Measurements from ENCODE around the gene GPBP1. TPM values are rescaled to one million over a fixed set of nuclear protein-coding genes. Genes with fewer than 3 reads are reported as not detected.

GPBP1 gene
- polyA plus RNA-seq, 4 donors, result 143 to 156 (median 155) TPM

- DNase-seq (ENCODE audit: low read depth in 4 of 4, low spot score in 3 of 4), result no peak
Measured at GRCh38 chr5:57207007-57207653, 33.3 kb downstream of the GPBP1 start.

GRCh38 chr5:57207681-57208080 lies 33.8 kb downstream of the GPBP1 start:
- DNase-seq (ENCODE audit: low read depth in 4 of 4, low spot score in 3 of 4), result no peak

GRCh38 chr5:57209316-57210040 lies 35.6 kb downstream of the GPBP1 start:
- no peak for DNase-seq (ENCODE audit: low read depth in 4 of 4, low spot score in 3 of 4)

- DNase-seq (ENCODE audit: low read depth in 4 of 4, low spot score in 3 of 4), result no peak
Measured at GRCh38 chr5:57210633-57211032, 36.8 kb downstream of the GPBP1 start.

GRCh38 chr5:57211039-57211438 lies 37.2 kb downstream of the GPBP1 start:
- no peak for DNase-seq (ENCODE audit: low read depth in 4 of 4, low spot score in 3 of 4)

GRCh38 chr5:57215629-57216195 lies 41.9 kb downstream of the GPBP1 start:
- no peak for DNase-seq (ENCODE audit: low read depth in 4 of 4, low spot score in 3 of 4)

- DNase-seq (ENCODE audit: low read depth in 4 of 4, low spot score in 3 of 4), result no peak
Measured at GRCh38 chr5:57216714-57217113, 42.9 kb downstream of the GPBP1 start.

GRCh38 chr5:57219386-57219785 lies 45.5 kb downstream of the GPBP1 start:
- no peak for DNase-seq (ENCODE audit: low read depth in 4 of 4, low spot score in 3 of 4)

DNA sequence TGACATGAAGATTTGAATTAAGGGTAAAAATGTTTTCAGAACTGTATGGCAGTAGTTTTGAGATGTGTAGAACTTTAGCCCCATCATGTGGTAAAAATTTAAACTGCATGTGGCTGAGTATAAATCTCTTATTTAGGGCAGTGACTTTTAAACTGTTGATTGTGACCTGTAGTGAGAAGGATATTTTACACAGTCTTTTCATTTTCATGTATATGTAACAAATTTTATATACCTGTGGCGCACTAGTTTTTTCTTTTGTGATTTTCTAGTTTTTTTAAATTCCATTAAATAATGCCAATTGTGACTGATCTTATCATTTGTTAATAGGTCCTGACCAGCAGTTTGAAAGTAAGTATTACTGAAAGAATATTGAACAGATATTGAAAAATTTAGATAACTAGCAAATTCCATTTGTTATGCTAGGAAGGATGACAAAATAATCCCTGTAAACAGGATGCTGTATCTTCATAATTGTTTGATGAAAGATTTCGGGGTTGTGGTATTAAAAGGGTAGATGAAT lies 47.2 kb downstream of the GPBP1 start:
- peak; percentile 16 to 48 (median 39) for DNase-seq (ENCODE audit: low read depth in 4 of 4, low spot score in 3 of 4)

- no peak for DNase-seq (ENCODE audit: low read depth in 4 of 4, low spot score in 3 of 4)
Measured at GRCh38 chr5:57225553-57225952, 51.7 kb downstream of the GPBP1 start.

- no peak for DNase-seq (ENCODE audit: low read depth in 4 of 4, low spot score in 3 of 4)
Measured at GRCh38 chr5:57229313-57229712, 55.5 kb downstream of the GPBP1 start.

- no peak for DNase-seq (ENCODE audit: low read depth in 4 of 4, low spot score in 3 of 4)
Measured at GRCh38 chr5:57231607-57232006, 57.7 kb downstream of the GPBP1 start.

DNA sequence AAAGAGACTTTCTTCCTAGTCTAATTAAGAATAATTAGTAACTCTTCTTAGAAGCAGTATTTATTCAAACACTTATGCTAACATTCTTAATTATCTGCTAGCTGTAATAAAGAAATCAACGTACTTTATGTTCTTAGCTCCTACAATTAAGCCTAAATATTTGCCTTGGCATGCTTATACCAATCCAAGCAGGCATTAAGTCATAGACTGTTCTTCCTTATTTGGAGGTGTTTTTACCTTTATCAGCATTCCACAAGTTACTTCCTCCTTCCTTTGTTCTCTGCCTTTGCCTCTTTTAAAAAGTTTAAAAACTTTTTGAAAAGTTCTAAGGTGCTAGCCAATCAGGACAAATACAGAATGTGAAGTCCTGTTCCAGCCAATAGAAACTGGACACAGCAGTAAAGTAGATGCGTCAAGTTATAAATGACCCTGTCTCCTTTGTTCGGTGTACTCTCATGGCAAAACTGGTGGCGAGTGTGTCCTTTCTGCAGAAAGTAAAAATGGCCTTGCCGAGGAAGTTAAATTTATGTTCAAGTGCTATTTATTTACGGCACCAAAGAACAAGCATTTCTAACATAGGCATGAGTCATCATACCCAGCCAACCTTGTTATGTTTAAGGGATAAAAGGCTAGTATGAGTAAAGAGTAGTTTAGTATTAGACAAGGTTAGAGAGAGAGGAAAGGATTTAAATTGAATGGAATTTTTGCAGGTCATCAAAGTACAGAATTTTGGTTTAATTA lies 58.6 kb downstream of the GPBP1 start:
- DNase-seq (ENCODE audit: low read depth in 4 of 4, low spot score in 3 of 4), result no peak

GRCh38 chr5:57243286-57244137 lies 69.7 kb downstream of the GPBP1 start:
- DNase-seq (ENCODE audit: low read depth in 4 of 4, low spot score in 3 of 4), result no peak

DNA sequence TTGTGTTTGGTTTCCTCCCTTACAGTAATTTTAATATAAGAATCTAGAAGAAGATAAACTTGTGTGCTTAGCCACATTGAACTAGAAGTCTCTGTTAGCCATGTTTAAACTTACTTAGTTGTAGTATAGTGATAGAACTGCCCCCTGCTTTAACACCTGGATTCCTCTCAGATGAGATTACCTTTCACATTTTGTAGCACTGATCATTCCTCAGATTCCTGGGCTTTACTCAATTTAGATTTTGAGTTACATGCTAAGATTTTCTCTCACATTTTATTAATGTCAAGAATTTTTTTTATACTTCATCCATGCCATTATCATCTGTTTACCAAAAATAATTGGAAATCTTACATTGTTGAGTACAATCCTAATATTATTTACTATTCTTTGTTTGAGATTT lies 70.5 kb downstream of the GPBP1 start:
- DNase-seq (ENCODE audit: low read depth in 4 of 4, low spot score in 3 of 4), result no peak

- no peak for DNase-seq (ENCODE audit: low read depth in 4 of 4, low spot score in 3 of 4)
Measured at GRCh38 chr5:57246426-57246825, 72.6 kb downstream of the GPBP1 start.

DNA sequence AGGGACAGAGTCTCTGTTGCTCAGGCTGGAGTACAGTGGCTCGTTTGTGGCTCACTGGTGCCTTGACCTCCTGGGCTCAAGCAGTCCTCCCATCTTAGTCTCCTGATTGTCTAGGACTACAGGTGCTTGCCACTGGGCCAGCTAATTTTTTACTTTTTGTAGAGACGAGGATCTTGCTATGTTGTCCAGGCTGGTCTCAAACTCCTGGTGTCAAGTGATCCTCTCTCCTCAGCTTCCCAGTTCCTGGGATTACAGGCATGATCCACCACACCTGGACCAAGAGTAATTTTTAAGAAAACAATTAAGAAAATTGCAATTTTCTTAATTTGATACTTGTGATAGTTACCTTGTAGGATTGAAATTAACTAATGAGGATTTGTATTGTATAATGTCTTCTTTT lies 73.9 kb downstream of the GPBP1 start:
- no peak for DNase-seq (ENCODE audit: low read depth in 4 of 4, low spot score in 3 of 4)

DNA sequence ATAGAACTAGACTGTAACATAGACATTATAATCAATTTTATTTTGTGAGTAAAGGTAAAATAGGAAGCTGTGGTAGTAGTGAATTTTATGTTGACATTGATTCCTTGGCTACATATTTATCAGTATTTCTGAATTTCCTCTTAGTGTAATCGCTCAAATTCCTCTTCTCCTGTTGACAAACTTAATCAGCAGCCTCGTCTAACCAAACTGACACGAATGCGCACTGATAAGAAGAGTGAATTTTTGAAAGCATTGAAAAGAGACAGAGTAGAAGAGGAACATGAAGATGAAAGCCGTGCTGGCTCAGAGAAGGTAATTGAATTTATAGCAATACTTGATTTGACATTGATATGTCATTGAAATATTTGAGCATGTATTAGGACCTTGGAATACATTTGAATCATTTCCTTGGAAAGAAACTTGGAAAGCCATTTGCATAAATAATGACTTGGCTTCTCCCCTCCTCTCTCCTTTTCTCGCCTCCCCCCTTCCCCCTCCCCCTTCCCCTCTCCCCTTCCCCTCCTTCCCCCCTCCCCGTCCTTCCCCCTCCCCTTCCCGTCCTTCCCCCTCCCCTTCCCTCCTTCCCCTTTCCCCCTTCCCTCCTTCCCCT lies 75.5 kb downstream of the GPBP1 start:
- no peak for DNase-seq (ENCODE audit: low read depth in 4 of 4, low spot score in 3 of 4)

DNA sequence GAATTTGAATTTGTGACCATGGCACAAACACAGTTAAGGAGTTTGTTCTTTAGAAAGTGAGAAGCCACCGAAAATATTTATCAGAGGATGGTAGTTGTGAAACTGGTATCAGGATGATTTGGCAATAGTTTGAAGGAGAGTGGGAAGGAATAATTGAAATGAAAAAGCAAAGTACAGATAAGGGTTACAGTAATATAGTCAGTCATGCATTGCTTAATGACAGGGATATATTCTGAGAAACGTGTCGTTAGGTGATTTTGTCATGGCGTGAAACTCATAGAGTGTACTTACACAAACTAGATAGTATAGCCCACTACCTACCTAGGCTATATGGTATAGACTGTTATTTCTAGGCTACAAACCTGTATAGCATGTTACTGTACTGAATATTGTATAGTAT lies 84.2 kb downstream of the GPBP1 start:
- no peak for DNase-seq (ENCODE audit: low read depth in 4 of 4, low spot score in 3 of 4)

DNA sequence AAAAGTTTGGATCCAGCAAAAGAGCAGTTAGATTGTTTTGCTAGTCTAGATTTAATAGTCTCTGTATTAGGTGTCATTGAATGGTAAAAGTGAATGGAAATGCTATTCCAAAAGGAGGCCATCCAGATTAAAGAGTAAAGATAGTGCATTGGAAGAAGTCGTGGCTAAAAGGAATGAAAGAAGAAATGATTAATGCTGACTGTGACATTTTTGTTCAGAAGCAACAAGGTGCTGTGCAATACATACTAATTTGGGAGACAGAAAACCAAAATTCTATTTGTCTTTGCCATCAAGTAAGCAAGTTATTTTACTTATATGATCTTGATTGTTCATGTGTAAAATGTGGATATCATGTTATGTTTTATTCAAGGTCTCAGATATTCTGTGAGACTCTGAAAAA lies 85.1 kb downstream of the GPBP1 start:
- DNase-seq (ENCODE audit: low read depth in 4 of 4, low spot score in 3 of 4), result no peak

All from left renal pelvis (tissue), 4 donors.